ENCODE data around the gene AKR1D1.
"Not testable (repeated sequence)": the region's sequence is repeated elsewhere in the genome, so short reads cannot be mapped to it uniquely, and the experiment has no call there.

Gene AKR1D1

DNA sequence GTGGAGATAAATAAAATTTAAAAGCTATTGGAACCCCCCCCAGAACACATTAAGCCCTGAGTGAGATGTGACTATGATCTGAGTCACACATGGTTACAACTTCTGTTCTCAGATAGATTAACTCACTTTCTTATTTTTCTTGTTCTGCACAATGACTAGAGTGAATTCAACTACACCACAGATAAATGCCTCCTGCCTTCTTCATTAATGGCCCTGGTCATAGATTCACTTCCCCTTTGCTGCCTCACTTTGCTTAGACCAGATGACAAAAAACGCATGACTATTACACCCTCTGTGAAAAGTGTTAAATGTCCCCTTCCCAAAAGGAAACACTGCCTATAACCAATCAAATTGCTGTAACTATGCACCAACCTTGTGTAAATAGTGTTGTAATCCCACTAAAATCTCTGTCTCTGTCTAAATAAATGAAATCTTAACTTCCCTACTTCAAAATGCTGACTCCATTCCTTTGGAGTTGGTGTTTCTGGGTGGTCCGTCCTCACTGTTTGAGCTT lies 49.4 kb downstream of the AKR1D1 start:
- peak; percentile 17 for DNase-seq

DNA sequence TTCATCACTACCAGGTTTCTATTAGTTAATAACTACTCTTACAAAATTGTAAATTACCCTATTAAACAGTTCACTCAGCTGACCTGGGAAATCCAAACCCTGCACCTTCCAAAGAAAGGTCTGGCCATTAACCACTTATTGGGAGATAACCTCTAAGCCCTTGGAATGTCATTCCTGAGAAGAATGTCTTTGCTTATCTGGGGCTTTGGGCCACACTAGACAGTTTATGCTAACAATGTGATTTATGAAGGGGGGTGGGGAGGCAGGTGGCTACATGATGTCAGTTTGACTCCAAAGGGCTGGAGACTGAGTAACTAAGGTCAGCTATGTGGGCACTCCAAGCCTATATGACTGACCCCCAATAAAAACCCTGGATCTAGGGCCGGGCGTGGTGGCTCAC lies 50.7 kb downstream of the AKR1D1 start:
- no peak for DNase-seq

DNA sequence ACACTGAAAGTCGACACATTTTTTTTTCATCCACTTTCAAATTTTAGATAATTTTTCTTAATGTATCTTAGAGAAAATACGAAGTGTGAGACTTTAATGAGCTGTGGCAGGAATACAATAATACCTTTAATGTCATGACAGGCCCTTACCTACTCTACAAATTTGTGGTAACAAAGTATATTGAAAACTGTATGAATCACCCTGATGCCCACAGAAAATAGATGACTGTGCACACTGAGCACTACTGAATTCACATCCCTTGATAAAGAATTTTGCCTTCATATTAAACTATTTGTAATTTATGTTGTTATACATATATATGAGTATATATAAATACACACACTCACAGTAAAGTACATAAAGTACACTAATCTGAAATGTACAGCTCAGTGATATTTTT lies 51.7 kb downstream of the AKR1D1 start:
- DNase-seq: no peak

DNA sequence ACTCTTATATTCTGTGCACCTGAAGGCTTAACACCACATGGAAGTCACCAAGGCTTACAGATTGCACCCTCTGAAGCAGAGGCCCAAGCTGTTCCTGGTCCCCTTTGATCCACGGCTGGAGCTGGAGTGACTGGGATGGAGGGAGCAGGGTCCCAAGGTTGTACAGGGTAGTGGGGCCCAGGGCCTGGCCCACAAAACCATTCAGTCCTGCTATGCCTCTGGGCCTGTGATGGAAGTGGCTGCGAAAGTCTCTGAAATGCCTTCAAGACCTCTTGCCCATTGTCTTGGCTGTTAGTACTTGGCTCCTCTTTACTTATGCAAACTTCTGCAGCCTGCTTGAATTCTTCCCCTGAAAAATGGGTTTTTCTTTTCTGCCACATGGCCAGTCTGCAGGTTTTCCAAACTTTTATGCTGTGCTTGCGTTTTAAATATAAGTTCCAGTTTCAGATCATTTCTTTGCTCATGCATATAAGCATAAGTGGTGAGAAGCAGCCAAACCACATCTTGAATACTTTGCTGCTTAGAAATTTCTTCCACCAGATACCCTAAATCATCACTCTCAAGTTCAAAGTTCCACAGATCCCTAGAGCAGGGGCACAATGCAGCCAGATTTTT lies 53.4 kb downstream of the AKR1D1 start:
- no peak for DNase-seq

DNA sequence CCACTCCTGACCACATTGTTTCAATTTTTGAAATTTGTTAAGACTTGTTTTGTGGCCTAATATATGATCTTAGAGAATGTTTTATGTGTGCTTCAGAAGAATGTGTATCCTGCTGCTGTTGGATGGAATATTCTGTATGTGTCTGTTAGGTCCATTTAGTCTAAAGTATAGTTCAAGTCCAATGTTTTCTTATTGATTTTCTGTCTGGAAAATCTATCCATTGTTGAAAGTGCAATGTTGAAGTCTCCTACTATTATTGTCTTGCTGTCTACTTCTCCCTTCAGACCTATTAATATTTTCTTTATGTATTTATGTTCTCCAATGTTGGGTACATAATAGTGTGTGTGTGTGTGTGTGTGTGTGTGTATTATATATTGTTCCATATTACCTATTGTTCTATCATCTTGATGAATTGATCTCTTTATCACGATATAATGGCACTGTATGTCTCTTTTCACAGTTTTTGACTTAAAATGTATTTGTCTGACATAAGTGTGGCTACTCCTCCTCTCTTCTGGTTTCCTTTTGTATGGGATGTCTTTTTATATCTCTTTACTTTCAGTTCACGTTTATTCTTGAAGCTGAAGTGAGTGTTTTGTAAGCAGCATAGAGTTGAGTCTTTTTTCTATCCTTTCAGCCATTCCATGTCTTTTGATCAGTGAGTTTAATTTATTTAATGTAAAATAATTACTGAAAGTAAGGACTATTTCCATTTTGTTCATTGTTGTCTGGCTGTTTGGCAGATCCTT lies 61.3 kb downstream of the AKR1D1 start:
- no peak for DNase-seq

DNA sequence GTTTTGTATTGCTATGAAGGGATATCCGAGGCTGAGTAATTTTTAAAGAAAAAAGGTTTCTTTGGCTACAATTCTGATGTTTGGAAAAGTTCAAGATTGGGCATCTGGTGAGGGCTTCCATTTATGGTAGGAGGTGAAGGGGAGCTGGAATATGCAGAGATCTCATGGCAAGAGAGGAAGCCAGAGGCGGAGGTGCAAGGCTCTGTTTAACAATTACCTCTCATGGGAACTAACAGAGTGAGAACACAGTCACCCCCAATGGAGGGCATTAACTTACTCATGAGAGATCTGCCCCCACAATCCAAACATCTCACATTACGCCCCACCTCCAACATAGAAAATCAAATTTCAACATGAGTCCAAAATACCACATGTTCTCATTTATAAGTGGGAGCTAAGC lies 62.0 kb downstream of the AKR1D1 start:
- DNase-seq: no peak

DNA sequence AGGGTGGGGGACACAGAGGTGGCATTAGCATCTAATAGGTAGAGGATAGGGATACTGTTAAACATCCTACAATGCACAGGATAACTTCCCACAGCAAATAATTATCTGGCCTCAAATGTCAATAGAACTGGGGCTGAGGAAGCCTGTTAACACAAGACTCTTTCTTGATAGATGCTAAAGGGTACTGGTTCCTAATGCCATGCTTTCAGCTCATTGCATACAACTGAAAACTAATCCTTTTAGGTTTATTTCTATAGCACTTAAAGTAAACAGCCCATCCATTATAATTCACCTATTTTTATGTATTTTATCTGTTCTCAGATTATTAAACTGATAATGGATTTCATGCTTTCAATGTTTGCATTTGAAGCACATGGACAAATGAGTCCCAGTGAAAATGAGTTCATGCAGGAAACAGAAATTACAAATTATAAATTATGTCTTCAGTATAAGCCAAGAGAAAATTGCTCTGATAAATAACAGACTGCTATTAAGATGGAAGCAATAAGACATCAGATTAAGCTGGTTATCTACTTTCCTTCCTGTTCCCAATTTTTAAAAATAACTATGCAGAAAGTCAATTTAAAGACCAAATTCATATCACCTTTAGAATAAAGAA lies 66.4 kb downstream of the AKR1D1 start:
- no peak for DNase-seq

DNA sequence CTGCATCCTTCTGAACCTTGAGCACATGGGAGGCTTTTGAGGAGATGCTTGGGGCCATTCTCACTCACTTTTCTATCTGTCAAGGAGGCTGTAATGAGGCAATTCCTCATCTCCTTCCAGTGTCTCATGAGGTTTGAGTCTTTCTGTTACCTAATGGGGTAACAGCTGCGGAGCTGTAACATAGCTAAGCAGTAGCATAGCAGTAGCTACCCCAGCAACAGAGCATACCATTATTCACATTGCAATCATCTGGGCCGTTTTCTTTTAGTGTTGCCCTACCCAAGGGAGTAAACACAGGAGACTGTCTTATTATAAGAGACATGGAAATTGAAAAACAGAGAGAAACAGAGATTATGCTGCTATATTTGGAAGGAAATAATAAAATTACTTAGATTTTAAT lies 68.7 kb downstream of the AKR1D1 start:
- DNase-seq: no peak

DNA sequence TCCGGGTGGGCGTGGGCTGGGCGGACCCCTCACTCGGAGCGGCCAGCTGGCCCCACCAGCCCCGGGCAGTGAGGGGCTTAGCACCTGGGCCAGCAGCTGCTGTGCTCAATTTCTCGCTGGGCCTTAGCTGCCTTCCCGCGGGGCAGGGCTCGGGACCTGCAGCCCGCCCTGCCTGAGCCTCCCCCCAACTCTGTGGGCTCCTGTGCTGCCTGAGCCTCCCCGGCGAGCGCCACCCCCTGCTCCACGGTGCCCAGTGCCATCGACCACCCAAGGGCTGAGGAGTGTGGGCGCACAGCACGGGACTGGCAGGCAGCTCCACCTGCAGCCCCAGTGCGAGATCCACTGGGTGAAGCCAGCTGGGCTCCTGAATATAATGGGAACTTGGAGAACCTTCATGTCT lies 70.0 kb downstream of the AKR1D1 start:
- DNase-seq: not testable (repeated sequence)

DNA sequence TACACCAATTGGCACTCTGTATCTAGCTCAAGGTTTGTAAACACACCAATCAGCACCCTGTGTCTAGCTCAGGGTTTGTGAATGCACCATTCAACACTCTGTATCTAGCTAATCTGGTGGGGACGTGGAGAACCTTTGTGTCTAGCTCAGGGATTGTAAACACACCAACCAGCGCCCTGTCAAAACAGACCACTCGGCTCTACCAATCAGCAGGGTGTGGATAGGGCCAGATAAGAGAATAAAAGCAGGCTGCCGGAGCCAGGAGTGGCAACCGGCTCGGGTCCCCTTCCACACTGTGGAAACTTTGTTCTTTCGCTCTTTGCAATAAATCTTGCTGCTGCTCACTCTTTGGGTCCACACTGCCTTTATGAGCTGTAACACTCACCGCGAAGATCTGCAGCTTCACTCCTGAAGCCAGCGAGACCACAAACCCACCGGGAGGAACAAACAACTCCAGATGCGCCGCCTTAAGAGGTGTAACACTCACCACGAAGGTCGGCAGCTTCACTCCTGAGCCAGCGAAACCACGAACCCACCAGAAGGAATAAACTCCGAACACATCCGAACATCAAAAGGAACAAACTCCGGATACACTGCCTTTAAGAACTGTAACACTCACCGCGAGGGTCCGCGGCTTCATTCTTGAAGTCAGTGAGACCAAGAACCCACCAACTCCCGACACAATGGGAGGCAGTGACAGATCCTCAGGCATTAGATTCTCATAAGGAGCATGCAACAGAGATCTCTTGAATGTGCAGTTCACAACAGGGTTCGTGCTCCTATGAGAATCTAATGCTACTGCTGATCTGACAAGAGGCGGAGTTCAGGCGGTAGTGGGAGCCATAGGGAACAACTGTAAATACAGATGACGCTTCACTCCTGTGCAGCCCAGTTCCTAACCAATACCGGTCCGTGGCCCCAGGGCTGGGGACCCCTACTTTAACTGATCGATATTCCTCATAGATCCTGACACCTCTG lies 70.8 kb downstream of the AKR1D1 start:
- not testable (repeated sequence) for DNase-seq

DNA sequence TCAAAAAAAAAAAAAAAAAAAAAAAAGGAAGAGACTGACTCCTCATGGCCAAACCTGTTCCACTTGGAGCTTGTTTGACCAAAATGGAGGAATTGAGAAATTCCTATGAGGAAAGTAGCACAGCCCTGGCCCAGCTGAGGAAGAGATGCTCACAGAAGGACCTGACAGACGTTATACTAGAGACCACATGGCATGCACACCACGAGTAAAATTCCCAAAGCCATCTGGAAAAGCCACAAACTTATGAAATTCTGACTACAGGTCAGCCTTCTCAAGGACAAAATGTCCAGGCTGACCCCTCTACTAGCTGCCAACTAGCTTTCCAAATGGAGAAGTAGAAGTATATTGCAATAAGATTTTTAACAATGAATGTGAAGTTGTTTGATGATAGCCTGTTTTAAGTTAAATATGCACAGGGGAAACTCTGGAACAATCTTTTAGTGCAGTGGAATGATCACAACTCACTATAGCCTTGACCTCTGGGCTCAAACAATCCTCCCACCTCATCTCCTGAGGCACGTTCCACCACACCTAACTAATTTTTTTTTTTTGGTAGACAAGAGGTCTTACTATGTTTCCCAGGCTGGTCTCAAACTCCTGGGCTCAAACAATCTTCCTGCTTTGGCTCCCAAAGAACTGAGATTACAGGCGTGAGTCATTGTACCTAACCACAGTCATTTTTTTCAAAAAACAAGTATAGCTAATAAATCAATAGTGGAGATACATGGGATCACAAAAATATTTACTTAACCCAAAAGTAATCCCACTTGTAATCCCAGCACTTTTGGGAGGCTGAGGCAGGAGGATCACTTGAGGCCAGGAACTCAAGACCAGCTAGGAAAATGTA lies 75.7 kb downstream of the AKR1D1 start:
- DNase-seq: no peak

DNA sequence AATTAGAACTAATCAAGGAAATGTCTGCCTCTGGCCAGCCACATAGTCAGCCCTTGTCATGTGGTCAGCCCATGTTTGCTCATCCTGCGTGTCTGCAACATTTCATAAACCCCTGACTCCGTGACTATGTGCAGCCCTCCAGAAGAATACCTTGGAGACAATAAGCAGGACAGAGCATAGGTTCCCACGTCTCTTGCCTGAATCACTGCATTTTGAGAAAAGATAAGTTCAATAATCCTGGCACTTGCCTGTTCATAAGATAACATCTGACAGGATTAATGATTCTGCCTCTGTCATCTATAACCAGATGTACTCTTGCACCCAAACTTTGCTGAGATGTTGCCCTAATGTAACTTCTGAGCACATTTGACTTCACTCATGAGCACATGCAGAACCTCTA lies 78.4 kb downstream of the AKR1D1 start:
- DNase-seq: no peak

DNA sequence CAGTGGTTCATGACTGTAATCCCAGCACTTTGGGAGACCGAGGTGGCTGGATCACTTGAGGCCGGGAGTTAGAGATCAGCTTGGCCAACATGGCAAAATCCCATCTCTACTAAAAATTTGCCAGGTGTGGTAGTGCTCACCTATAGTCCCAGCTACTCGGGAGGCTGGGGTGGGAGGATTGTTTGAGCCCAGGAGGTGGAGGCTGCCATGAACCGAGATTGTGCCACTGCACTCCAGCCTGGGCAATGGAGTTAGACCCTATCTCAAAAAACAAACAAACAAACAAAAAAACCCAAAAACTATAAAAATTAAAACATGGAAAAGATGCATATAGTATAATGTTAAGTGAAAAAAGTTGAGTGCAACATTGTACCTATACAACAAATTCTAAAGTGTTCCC lies 81.4 kb downstream of the AKR1D1 start:
- no peak for DNase-seq

DNA sequence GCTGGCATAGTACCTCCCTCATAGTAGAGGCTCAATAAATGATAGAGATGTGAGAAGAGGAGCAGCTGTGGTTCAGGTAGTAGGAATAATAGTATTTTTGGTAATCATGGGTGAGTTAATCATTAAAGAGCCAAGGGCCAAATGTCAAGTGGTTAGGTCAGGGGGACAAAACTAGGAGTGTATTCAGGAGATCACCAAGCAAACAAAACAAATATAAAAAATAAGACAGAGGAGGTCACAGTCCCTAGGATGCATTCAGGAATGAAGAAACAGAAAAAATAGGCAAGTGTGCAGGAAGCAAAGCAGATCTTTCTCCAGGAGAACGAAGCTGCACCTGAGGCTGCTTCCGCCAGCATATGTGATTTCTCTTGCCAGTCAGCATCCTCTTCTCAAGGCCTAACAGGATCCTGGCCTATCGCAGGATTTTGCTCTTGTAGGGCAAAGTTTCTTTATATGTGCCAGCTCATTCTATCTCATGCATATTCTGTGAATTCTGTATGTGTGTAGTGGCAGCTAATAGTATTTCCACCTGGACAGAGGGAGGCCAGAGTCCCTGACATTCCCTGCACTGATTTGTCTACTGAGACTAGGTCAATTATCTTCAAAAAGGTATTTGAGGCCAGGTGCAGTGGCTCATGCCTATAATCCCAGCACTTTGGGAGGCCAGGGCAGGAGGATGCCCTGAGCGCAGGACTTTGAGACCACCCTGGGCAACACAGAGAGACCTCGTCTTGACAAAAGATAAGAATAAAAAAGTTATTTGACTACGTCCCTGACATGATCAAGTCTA lies 82.7 kb downstream of the AKR1D1 start:
- no peak for DNase-seq

DNA sequence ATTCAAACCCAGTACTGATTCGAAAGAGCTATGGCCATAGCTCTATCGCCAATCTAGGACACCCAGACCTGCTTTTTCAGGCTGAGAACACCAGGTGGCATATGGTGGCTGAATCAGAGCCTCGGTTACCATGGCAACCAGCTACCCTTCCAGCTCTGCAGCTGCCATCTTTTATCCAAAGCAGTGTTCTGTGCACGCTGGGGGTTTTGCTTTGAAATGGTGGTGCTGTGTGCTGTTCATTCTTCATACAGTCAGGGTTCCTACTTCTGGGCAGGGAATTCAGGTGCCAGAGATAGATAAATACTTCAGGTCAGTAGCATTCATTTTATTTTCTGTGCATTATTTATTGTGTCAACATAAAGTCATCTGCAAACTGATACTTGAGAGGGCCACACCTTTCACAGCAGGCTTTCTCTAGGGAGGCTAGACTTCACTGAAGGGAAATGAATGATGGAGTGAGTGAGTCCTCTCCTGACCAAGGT lies 85.4 kb downstream of the AKR1D1 start:
- peak; percentile 81 for DNase-seq

DNA sequence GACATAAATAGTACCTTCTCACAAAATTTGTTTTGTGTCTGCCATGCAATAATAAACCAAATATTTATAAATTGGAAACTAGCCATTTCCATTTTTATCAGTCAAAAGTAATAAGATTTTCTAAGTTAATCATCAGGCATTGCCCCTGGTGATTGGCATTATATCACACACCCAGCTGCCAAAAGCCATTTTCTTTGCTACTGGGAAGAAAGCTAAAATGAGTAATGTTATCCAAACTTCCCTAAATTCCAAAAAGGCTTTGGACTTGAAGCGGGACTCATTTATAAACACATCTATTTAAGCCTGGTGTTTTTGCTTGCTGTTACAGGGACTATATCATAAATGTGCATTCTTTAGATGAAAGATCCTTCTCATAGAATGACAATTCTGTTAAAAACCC lies 86.0 kb downstream of the AKR1D1 start:
- no peak for DNase-seq

DNA sequence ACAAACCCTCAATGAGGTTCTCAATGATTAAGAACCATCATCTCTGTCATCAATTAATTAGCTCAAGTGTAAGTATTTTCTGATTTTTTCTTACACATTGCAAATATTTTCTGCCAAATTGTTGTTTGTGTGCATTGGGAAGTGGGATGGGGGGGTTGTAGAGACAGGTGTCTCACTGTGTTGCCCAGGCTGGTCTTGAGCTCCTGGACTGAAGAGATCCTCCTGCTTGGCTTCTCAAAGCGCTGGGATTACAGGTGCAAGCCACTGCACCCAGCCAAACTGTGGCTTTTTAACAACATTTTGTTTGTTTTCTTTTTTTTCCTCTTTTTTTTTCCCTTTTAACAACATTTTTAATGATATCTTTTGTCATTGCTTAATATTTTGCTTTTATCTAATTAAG lies 87.5 kb downstream of the AKR1D1 start:
- no peak for DNase-seq

DNA sequence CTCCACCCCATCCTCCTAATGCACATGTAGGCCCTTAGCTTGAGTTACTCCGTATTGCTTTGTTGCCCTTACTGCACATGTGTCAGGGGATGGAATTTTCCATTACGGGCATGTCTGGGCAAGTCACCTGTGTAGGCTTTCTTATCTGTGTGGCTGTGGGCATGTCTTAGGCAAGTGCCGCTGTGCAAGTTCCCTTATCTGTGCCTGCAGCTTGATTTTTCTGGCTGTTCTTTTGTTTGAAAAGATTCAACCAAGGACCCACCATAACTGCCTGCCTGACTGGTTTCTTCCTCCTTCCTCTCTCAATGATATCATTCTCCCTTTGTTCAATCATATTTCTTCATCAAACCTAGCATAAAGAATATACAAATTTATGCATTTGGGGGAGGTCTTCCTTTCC lies 88.5 kb downstream of the AKR1D1 start:
- DNase-seq: no peak

DNA sequence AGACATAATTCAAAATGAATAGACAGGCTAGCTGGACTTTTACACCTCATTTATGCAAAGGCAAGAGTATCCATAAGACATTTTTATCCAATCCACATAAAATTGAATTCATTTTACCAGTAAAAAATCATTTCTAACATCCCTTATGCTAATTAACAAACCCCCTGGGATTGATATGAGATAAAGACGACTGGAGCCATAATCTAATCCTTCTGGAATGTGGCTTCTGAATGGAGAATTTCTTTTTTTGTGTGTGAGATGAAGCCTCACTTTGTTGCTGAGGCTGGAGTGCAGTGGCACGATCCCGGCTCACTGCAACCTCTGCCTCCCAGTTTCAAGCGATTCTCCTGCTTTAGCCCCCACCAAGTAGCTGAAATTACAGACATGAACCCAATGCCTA lies 90.4 kb downstream of the AKR1D1 start:
- no peak for DNase-seq

DNA sequence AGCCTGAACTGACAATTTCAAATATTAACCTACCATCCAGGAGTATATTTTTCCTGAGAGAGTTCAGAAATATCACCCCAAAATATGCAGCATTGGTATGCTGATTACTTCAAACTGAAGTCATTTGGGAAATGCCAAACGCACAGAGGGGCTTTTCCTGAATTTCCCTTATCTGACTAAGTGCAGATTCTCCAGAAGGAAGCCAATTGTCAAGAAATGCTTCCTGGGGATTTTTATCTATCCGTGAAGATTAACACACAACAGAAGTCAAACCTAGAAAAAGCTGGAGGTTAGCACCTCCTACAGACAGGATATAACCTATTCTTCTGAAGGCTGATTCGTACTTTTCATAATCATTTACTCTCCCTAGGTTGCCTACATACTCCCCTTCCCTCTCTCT lies 91.0 kb downstream of the AKR1D1 start:
- no peak for DNase-seq

DNA sequence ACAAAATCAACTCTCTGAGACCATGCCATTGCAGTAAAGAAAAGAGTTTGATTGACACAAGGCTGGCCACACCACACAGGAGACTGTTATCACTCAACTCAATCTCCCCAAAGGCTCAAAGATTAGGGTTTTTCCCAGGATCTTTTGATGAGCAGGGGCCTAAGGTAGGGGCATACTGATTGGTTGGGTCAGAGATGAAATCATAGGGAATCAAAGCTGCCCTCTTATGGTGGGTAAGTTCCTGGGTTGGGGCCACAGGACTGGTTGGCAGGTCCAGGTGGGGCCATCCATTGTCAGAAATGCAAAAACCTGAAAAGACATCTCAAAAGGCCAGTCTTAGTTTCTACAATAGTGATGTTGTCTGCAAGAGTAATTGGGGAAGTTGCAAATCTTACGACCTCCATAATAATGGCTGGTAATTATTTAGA lies 91.6 kb downstream of the AKR1D1 start:
- DNase-seq: no peak

All from CD4-positive, alpha-beta T cell treated with Interferon gamma for 1 hour (primary cell).